Measurements from ENCODE around the gene SEPTIN8.

SEPTIN8 gene

DNA sequence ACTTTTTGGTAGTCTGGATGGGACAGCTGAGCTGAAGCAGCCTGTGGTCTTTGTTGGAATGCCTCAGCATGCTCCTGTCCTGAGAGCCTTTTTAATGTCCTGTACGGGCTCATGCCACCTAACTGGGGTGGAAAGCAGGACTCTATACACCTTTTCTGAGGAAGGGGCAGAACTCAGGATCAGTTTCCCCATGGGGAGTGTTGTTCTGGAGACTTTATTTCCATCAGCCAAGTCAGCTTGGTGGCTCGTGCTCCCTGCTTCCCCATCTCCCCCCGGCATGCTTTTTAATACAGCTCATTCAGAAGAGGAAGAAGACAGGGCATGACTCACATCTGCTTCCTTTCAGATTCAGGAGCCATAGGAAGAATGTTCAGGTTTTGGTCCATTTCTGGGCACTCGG lies 5.1 kb upstream of the SEPTIN8 start:
- DNase-seq (ENCODE audit: low read depth, low spot score): no peak

DNA sequence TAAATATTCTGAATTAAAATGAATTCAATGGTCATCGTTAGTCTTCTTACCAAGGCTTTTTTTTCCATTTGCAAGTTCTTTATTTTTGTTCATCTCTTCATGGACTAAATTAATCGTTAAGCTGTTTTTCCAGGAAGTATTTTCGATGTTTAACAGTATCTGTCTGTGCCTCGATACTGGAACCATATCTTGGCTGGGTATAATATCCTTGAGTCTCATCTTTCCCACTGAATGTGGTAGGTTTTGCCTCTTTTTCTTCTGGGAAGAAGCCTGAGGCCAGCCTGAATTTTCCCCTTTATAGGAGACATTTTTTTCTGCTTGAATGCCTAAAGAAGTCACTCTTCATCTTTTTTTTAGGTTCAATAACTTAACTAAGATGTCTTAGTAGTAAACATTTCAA lies 4.0 kb upstream of the SEPTIN8 start:
- no peak for DNase-seq (ENCODE audit: low read depth, low spot score)

- DNase-seq (ENCODE audit: low read depth, low spot score): no peak
Measured at GRCh38 chr5:132780577-132780976, 3.5 kb upstream of the SEPTIN8 start.

DNA sequence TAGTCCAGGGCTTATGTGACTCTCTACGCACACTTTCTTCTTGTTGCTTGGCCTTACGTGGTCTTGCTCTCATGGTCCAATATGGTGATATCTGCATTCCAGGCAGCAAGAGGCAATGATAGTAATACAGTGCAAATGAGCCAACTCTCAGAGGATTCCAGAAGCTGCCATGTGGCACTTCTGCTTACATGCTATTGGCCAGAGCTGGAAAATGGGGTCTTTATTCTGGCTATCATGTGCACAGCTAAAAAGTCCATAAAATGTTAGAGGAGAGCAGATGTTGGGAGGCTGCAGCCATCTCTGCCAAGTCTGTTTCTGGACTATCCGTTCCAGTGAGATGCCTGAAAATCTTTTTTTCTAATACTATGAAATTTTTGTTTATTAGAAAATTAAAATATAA lies 2.9 kb upstream of the SEPTIN8 start:
- no peak for DNase-seq (ENCODE audit: low read depth, low spot score)

GRCh38 chr5:132778856-132779255 lies 1.8 kb upstream of the SEPTIN8 start:
- DNase-seq (ENCODE audit: low read depth, low spot score): no peak

GRCh38 chr5:132778129-132778528 lies 1.1 kb upstream of the SEPTIN8 start:
- DNase-seq (ENCODE audit: low read depth, low spot score): no peak

- no peak for DNase-seq (ENCODE audit: low read depth, low spot score)
Measured at GRCh38 chr5:132776938-132777208, 166 bp downstream of the SEPTIN8 start.

GRCh38 chr5:132776131-132776937 lies 705 bp downstream of the SEPTIN8 start:
- DNase-seq (ENCODE audit: low read depth, low spot score): no peak

GRCh38 chr5:132775476-132775961 lies 1.5 kb downstream of the SEPTIN8 start:
- DNase-seq (ENCODE audit: low read depth, low spot score): no peak

DNA sequence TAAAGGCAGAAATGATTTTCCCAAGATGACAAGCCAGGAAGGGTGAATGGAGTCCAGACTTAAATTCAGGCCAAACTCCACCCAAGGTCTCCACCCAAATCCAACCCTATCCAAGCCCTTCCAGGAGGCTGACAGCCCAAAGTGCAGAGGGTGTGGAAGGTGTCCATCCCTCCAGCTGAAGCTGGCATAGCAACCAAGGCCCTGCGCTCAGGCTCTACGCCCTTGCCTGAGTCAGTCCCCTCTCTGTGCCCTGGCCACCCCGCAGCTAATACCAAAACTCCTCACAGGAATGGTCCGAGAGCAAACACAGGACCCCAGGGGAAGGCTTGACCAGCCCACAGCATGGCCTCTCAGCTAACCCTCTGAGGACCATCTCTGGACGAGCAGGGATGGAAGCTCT lies 2.1 kb downstream of the SEPTIN8 start:
- DNase-seq (ENCODE audit: low read depth, low spot score): no peak

- no peak for DNase-seq (ENCODE audit: low read depth, low spot score)
Measured at GRCh38 chr5:132774406-132774805, 2.6 kb downstream of the SEPTIN8 start.

- no peak for DNase-seq (ENCODE audit: low read depth, low spot score)
Measured at GRCh38 chr5:132773601-132774355, 3.3 kb downstream of the SEPTIN8 start.

- DNase-seq (ENCODE audit: low read depth, low spot score): no peak
Measured at GRCh38 chr5:132773114-132773513, 3.9 kb downstream of the SEPTIN8 start.

DNA sequence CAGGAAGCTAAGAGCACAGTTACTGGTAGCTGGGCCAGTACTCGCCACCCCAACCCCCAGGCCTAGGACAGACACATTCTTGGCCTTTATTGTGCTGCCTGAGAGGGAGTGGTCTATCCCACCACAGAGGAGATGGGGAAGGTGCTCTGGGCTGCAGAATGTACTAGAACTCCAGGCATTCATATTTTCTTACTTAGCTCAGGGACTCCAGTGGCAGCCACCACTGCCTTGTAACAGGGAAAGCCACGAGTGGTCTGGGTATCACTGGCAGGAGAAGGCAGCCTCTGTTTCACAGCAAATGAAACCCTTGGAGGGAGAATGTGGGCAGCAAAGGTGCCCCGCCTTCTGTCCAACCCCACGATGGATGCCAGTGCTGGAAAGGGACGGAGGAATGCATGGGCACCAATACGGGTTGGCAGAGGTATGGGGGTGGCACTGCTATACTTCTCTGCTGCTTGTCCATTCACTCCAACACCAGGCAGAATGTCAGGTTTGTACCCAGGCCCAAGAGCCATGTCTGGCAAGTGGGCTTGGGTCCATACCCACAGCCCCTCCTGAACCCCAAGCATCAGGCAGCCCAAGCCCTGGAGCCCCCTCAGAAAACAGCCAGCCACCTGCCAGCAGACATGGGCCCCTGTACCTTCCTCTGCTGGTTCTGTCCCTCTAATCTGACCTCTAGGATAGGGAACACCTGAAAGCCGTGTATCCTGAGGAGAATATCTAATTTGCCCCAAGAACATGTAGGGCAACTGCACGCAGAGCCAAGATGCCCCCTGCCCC lies 4.6 kb downstream of the SEPTIN8 start:
- no peak for DNase-seq (ENCODE audit: low read depth, low spot score)

DNA sequence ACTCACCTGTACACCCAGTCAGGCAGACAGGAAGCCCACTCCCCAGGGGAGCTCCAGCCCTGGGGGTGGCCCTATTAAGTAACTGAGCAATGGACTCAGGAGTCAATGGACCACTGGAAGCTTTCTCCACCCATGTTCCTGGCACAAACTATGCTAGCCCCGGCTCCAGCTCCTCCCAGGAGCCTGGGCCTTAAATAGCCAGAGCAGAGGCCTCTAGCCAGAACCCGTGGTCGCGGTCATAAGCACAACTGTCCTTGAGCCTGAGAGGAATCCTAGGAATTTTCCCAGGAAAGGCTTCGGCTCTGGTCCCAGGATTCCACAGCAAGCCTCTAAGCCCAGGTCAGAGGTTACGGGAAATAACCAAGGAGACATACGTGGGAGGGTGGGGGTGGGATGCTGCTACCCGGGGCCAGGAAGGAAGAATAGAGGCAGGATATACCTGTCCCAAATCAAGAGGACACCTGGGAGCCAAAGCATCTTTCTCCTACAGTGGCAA lies 5.5 kb downstream of the SEPTIN8 start:
- DNase-seq (ENCODE audit: low read depth, low spot score): no peak

- no peak for DNase-seq (ENCODE audit: low read depth, low spot score)
Measured at GRCh38 chr5:132770476-132771159, 6.4 kb downstream of the SEPTIN8 start.

DNA sequence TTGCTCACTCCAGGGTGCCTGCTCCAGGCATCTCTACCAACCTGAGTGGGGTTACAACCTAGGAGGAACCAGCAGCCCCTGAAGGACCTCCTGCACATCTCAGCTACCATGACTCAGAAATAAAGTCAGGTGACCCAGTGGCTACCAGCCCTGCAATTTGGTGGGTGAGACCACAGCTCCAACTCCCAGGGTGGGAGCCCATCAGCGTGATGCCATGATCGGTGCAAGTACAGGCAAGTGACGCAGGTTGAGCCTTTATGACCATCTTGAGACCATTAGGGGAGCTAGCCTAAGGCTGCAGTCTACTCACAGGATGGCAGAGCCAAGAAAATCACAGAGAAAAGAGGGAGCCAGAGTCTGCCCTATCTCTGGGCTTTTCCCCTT lies 8.6 kb downstream of the SEPTIN8 start:
- DNase-seq (ENCODE audit: low read depth, low spot score): no peak

- no peak for DNase-seq (ENCODE audit: low read depth, low spot score)
Measured at GRCh38 chr5:132767150-132767549, 9.9 kb downstream of the SEPTIN8 start.

GRCh38 chr5:132766806-132767055 lies 10.3 kb downstream of the SEPTIN8 start:
- DNase-seq (ENCODE audit: low read depth, low spot score): no peak

DNA sequence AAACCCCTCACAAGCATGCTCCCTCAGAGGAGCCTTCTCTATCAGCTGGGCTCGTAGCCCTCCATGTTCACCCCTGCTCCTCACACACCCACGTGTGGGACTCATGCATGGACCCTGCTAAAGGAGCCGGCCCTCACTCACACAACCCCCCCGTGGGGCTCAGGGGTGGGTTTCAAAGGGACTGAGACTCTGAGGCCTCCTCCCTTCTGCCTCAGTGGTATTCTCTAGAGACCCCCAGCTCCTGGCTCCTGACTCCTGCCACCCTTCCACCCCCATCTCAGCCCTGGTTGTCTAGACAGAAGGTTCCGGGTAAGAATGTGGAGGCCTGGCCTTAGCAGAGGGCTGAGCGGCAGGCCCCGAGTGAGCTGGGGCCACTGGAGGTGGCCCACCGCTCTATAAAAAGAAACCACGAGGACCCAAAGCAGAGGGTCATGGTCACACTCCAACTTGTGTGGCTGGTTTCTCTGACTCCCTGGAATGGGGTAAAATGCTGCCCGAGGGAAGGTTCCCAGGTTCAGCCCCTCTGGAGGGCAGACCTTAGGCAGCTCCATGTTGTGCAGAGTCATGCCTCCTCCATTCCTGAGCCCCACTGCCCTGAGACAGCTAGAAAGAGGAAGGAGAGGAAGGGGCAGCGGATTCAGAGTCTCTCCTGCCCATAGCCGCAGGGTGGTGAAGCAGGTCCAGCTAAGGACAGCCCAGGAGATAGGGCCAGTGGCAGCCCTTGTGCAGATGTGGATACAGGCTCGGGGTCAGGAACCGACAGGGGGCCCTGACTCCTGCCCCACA lies 10.8 kb downstream of the SEPTIN8 start:
- no peak for DNase-seq (ENCODE audit: low read depth, low spot score)

- DNase-seq (ENCODE audit: low read depth, low spot score): no peak
Measured at GRCh38 chr5:132765311-132766019, 11.6 kb downstream of the SEPTIN8 start.

Measured in smooth muscle cell of the brain vasculature (primary cell).